KOPT-K1 (cell line): Measurements from ENCODE around the gene LSM3.

Experiments used
- H3K27ac ChIP-seq: fragments of 200-600 bp; sonication (generic); 2 replicates; pipeline ENCODE4 v1.5.1; 2016; ENCODE audit warnings: antibody characterized with exemption, mild to moderate bottlenecking, low read depth, low read length; ENCODE audit not compliant: poor library complexity, severe bottlenecking
- H3K36me3 ChIP-seq: fragments of 200-600 bp; sonication (generic); 2 replicates; pipeline ENCODE4 v1.5.1; 2017; ENCODE audit warnings: antibody characterized with exemption, mild to moderate bottlenecking, low read length, moderate library complexity; ENCODE audit not compliant: insufficient read depth
- H3K9me3 ChIP-seq: fragments of 200-600 bp; sonication (generic); 2 replicates; pipeline ENCODE4 v1.5.1; 2017; ENCODE audit warnings: antibody characterized with exemption, low read length, mild to moderate bottlenecking; ENCODE audit not compliant: insufficient read depth, poor library complexity, severe bottlenecking

LSM3 gene

GRCh38 chr3:14138878-14139655 lies 39.5 kb upstream of the LSM3 start:
- Histone ChIP-seq H3K27ac (no peak overlapping the region), H3K9me3 (no peaks in the 10 kb centered on the region), H3K36me3 (peaks cover 81% of the 10 kb centered on the region)

- H3K27ac ChIP-seq: no peak overlapping the region
- H3K36me3 ChIP-seq: peaks cover 74% of the 10 kb centered on the region
- no peaks in the 10 kb centered on the region for H3K9me3 ChIP-seq
Measured at GRCh38 chr3:14139771-14140170, 38.8 kb upstream of the LSM3 start.

GRCh38 chr3:14140668-14141067 lies 37.9 kb upstream of the LSM3 start:
- Histone ChIP-seq H3K27ac (no peak overlapping the region), H3K36me3 (peaks cover 71% of the 10 kb centered on the region)

GRCh38 chr3:14141144-14141543 lies 37.5 kb upstream of the LSM3 start:
- no peak overlapping the region for H3K27ac ChIP-seq
- H3K9me3 ChIP-seq: no peaks in the 10 kb centered on the region
- H3K36me3 ChIP-seq: peaks cover 71% of the 10 kb centered on the region

More at GRCh38 chr3:14140668-14141067, 37.9 kb upstream of the LSM3 start:
- H3K9me3 ChIP-seq: no peaks in the 10 kb centered on the region

- no peaks in the 10 kb centered on the region for H3K9me3 ChIP-seq
- peaks cover 70% of the 10 kb centered on the region for H3K36me3 ChIP-seq
- H3K27ac ChIP-seq: no peak overlapping the region
Measured at GRCh38 chr3:14141602-14142341, 36.8 kb upstream of the LSM3 start.

- Histone ChIP-seq H3K9me3 (no peaks in the 10 kb centered on the region), H3K36me3 (peaks cover 68% of the 10 kb centered on the region), H3K27ac (no peak overlapping the region)
Measured at GRCh38 chr3:14142567-14143270, 35.9 kb upstream of the LSM3 start.

- Histone ChIP-seq H3K36me3 (peaks cover 59% of the 10 kb centered on the region), H3K27ac (no peak overlapping the region), H3K9me3 (no peaks in the 10 kb centered on the region)
Measured at GRCh38 chr3:14143271-14144225, 35.1 kb upstream of the LSM3 start.

GRCh38 chr3:14144423-14145075 lies 34.1 kb upstream of the LSM3 start:
- Histone ChIP-seq H3K27ac (no peak overlapping the region), H3K36me3 (peaks cover 49% of the 10 kb centered on the region), H3K9me3 (no peaks in the 10 kb centered on the region)

- no peaks in the 10 kb centered on the region for H3K9me3 ChIP-seq
- H3K36me3 ChIP-seq: peaks cover 49% of the 10 kb centered on the region
- H3K27ac ChIP-seq: no peak overlapping the region
Measured at GRCh38 chr3:14145236-14145635, 33.4 kb upstream of the LSM3 start.

GRCh38 chr3:14145670-14146380 lies 32.8 kb upstream of the LSM3 start:
- Histone ChIP-seq H3K36me3 (peaks cover 46% of the 10 kb centered on the region), H3K27ac (no peak overlapping the region), H3K9me3 (no peaks in the 10 kb centered on the region)

GRCh38 chr3:14146381-14147065 lies 32.1 kb upstream of the LSM3 start:
- H3K36me3 ChIP-seq: peaks cover 41% of the 10 kb centered on the region
- no peak overlapping the region for H3K27ac ChIP-seq

GRCh38 chr3:14147066-14147435 lies 31.6 kb upstream of the LSM3 start:
- H3K36me3 ChIP-seq: peaks cover 41% of the 10 kb centered on the region
- H3K9me3 ChIP-seq: no peaks in the 10 kb centered on the region
- no peak overlapping the region for H3K27ac ChIP-seq

More at GRCh38 chr3:14146381-14147065, 32.1 kb upstream of the LSM3 start:
- H3K9me3 ChIP-seq: no peaks in the 10 kb centered on the region

- Histone ChIP-seq H3K36me3 (peaks cover 41% of the 10 kb centered on the region), H3K9me3 (no peaks in the 10 kb centered on the region), H3K27ac (no peak overlapping the region)
Measured at GRCh38 chr3:14147617-14148016, 31.0 kb upstream of the LSM3 start.
